Muscle layer of duodenum (tissue), 2 donors: ENCODE results near the gene SLC30A3.

Experiments used
- H3K27ac ChIP-seq: one replicate; pipeline ENCODE4 v1.7.0; 2013; ENCODE audit warnings: mild to moderate bottlenecking, low read length
- H3K27me3 ChIP-seq: one replicate; pipeline ENCODE4 v1.7.0; 2013; ENCODE audit warnings: low read depth, mild to moderate bottlenecking, control low read depth, low read length
- H3K36me3 ChIP-seq, 2 donors: one replicate each; pipeline ENCODE4 v1.7.0; 2013; ENCODE audit warnings: low read length in 2 of 2, control low read depth in 1 of 2, mild to moderate bottlenecking in 1 of 2; ENCODE audit not compliant: insufficient read depth in 2 of 2, control insufficient read depth in 1 of 2
- H3K4me1 ChIP-seq, 2 donors: one replicate each; pipeline ENCODE4 v1.7.0; 2013; ENCODE audit warnings: low read length in 2 of 2, mild to moderate bottlenecking in 2 of 2, control low read depth in 1 of 2, moderate library complexity in 1 of 2; ENCODE audit not compliant: insufficient read depth in 2 of 2, control insufficient read depth in 1 of 2
- H3K4me3 ChIP-seq, 2 donors: one replicate each; pipeline ENCODE4 v1.7.0; 2013; ENCODE audit warnings: low read length in 2 of 2, low read depth in 1 of 2, mild to moderate bottlenecking in 1 of 2
- H3K9me3 ChIP-seq, 2 donors: one replicate each; pipeline ENCODE4 v1.7.0; 2013; ENCODE audit warnings: low read length in 2 of 2, control low read depth in 1 of 2, mild to moderate bottlenecking in 1 of 2; ENCODE audit not compliant: control insufficient read depth in 1 of 2
- donor health status: healthy.

The SLC30A3 gene, protein sequence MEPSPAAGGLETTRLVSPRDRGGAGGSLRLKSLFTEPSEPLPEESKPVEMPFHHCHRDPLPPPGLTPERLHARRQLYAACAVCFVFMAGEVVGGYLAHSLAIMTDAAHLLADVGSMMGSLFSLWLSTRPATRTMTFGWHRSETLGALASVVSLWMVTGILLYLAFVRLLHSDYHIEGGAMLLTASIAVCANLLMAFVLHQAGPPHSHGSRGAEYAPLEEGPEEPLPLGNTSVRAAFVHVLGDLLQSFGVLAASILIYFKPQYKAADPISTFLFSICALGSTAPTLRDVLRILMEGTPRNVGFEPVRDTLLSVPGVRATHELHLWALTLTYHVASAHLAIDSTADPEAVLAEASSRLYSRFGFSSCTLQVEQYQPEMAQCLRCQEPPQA

GRCh38 chr2:27262379-27263286 is at the start of gene SLC30A3:
Gene SLC30A3, minus strand, starts transcription at chr2:27263047. Its CDS starts 141 bp downstream, at chr2:27262906.
- Histone ChIP-seq H3K36me3 (no peaks in the 10 kb centered on the region), H3K27ac (no peak within 1 kb of the TSS), H3K4me1 (peaks cover 4 to 35% of the 10 kb centered on the region in 2 donors), H3K9me3 (no peaks in the 10 kb centered on the region), H3K27me3 (peaks cover 58% of the 10 kb centered on the region), H3K4me3 (peak within 1 kb of the TSS; percentile 39 to 71)

GRCh38 chr2:27312152-27312551 is 49.3 kb upstream of the SLC30A3 start:
- peaks cover 11 to 29% of the 10 kb centered on the region in 2 donors for H3K36me3 ChIP-seq

GRCh38 chr2:27309651-27310050 is 46.8 kb upstream of the SLC30A3 start:
- H3K27ac ChIP-seq = no peak overlapping the region
- H3K36me3 ChIP-seq = peaks cover 6 to 15% of the 10 kb centered on the region in 2 donors
- peaks cover 31% of the 10 kb centered on the region for H3K27me3 ChIP-seq
- no peaks in the 10 kb centered on the region for H3K9me3 ChIP-seq
- no peak overlapping the region for H3K4me3 ChIP-seq
- peaks cover 0 to 22% of the 10 kb centered on the region in 2 donors for H3K4me1 ChIP-seq

More at GRCh38 chr2:27312152-27312551, 49.3 kb upstream of the SLC30A3 start:
- Histone ChIP-seq H3K4me3 (no peak overlapping the region), H3K27ac (no peak overlapping the region), H3K9me3 (no peaks in the 10 kb centered on the region), H3K4me1 (peaks cover 0 to 11% of the 10 kb centered on the region in 2 donors), H3K27me3 (peaks cover 11% of the 10 kb centered on the region)

DNA sequence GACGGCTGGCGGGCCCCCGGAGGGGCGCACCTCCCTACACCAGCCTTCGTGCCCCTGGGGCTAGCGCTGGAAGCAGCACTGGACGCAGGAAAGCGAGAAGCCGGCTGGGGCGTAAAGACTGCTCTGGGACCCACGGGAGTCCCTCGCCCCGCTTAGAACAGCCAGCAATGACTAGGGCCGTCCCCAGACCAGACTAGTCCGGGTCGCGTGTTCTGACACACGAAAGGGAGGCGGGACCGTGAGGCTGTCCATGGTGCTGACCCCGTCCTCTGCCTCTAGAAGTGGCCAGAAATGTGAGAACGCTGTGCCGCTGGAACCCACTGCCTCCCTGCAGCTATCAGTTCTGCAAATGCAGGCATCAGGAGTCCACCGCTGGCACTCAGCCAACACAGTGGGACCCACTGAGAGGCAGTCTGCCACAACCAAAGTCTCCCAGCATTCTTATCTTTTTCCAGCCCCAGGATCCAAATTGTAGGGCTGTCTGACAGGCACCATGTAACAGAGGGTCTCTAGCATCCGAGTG is 45.6 kb upstream of the SLC30A3 start, which contains the start of gene UCN:
TSS of gene UCN (minus strand) at position 87 of the 523 bp plus-strand sequence. CDS start 550 bp downstream, outside the sequence.
- Histone ChIP-seq H3K27me3 (peaks cover 32% of the 10 kb centered on the region), H3K9me3 (no peaks in the 10 kb centered on the region), H3K36me3 (peaks cover 6 to 15% of the 10 kb centered on the region in 2 donors), H3K27ac (no peak within 1 kb of the TSS), H3K4me1 (peaks cover 0 to 22% of the 10 kb centered on the region in 2 donors), H3K4me3 (peak within 1 kb of the TSS in 1 of 2 donors; percentile 4)

DNA sequence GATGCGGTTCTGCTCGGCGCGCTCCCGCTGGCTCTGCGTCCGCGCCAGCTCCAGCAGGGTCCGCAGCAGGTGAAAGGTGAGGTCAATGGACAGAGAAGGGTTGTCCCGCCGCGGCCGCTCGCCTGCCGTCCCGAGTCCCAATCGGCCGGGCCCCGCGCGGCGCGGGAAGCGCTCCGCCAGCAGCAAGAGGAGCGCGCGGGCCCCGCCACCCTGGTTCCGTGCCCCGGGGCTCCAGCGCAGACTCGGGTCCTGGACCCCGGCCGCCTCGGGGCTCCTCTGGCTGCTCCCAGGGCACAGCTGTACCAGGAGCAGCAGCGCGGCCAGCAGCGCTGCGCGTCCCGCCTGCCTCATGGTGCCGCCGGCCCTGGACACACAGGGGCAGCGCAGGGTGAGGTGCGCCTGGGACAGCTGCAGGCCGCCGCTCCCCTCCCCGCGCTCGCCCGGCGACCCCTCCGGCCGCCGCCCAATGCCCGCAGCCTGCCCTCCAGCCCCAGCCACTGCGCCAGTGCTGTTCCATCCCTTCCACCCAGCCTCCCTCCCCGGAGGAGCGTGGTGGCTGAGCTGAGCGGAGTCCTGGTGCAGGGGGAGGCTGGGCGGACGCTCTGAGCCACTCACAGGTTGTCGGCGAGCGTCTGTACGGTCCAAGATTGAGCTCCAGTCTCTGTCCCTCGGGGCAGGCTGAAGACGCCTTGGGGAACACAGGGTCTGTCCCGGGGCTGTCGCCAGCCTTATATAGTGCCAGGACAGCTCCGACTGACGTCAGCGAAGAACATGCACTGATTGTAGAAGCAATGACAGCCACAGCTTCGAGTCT is 44.9 kb upstream of the SLC30A3 start:
- Histone ChIP-seq H3K4me1 (peaks cover 0 to 24% of the 10 kb centered on the region in 2 donors), H3K27me3 (peaks cover 32% of the 10 kb centered on the region), H3K9me3 (no peaks in the 10 kb centered on the region), H3K36me3 (peaks cover 6 to 15% of the 10 kb centered on the region in 2 donors), H3K4me3 (peak overlapping the region in 1 of 2 donors; percentile 4), H3K27ac (no peak overlapping the region)

DNA sequence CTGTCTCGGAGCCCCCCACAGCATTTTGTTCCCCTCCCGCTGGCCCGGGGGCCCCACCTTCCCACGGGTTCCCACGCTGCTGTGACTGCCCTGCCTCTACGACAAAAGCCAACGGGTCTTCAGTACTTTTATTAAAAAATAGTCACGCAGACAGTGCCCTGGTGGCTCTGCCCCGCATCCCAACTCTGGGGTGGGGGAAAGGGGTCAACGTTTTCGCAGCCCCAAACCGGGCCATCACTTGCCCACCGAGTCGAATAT is 44.4 kb upstream of the SLC30A3 start:
- peaks cover 32% of the 10 kb centered on the region for H3K27me3 ChIP-seq

GRCh38 chr2:27306573-27307286 is 43.9 kb upstream of the SLC30A3 start:
- Histone ChIP-seq H3K27ac (no peak overlapping the region), H3K4me3 (no peak overlapping the region), H3K36me3 (peaks cover 4 to 12% of the 10 kb centered on the region in 2 donors), H3K9me3 (no peaks in the 10 kb centered on the region), H3K27me3 (peaks cover 32% of the 10 kb centered on the region), H3K4me1 (peaks cover 0 to 25% of the 10 kb centered on the region in 2 donors)

More for the DNA sequence above, 44.4 kb upstream of the SLC30A3 start:
- peaks cover 6 to 15% of the 10 kb centered on the region in 2 donors for H3K36me3 ChIP-seq
- H3K4me3 ChIP-seq = no peak overlapping the region
- H3K27ac ChIP-seq = no peak overlapping the region
- H3K9me3 ChIP-seq = no peaks in the 10 kb centered on the region
- peaks cover 0 to 25% of the 10 kb centered on the region in 2 donors for H3K4me1 ChIP-seq

GRCh38 chr2:27306136-27306535 is 43.3 kb upstream of the SLC30A3 start:
- no peak overlapping the region for H3K27ac ChIP-seq
- H3K4me1 ChIP-seq = peaks cover 0 to 25% of the 10 kb centered on the region in 2 donors
- H3K27me3 ChIP-seq = peaks cover 32% of the 10 kb centered on the region
- no peaks in the 10 kb centered on the region for H3K9me3 ChIP-seq
- peaks cover 0 to 6% of the 10 kb centered on the region in 2 donors for H3K36me3 ChIP-seq
- no peak overlapping the region for H3K4me3 ChIP-seq

GRCh38 chr2:27305516-27305915 is 42.7 kb upstream of the SLC30A3 start:
- Histone ChIP-seq H3K27me3 (peaks cover 32% of the 10 kb centered on the region), H3K4me3 (no peak overlapping the region), H3K36me3 (peaks cover 0 to 6% of the 10 kb centered on the region in 2 donors), H3K9me3 (no peaks in the 10 kb centered on the region), H3K4me1 (peaks cover 0 to 25% of the 10 kb centered on the region in 2 donors), H3K27ac (no peak overlapping the region)
